ENCODE measurements around the gene KIF26B.

The KIF26B gene

DNA sequence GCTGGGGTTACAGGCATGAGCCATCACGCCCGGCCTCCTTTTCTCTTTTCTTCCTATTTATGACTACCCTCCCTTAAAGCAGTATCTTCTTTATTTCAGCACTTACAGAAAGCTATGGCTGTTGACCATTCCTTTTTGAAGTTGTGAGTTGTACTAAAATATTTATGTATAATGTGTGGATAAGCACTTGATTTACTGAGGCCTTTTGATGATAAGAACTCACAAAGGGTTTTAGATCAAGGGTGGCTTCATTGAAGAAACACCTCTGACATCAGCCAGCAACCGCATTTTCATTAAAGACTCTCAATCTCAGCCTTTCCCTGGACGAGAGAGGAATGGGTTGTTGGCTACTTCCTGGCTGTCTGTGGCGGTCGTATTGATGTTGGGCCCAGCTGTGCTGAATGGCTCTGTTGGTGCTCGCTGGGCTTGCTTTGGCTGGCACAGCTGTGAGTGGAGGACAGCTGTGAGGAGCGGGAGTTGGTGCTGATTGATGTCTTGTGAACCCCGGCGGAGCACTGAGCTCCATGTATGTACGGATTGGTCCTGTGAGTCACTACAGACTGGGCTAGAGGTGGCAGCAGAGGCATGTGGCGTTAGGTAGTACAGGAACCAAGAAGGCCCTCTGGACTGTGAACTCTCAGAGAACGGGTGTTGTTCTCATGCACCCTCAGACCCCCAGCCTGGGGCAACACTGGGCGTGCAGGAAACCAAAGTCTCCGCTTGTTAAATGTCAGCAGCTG is 208.8 kb downstream of the KIF26B start:
- no peak for DNase-seq

DNA sequence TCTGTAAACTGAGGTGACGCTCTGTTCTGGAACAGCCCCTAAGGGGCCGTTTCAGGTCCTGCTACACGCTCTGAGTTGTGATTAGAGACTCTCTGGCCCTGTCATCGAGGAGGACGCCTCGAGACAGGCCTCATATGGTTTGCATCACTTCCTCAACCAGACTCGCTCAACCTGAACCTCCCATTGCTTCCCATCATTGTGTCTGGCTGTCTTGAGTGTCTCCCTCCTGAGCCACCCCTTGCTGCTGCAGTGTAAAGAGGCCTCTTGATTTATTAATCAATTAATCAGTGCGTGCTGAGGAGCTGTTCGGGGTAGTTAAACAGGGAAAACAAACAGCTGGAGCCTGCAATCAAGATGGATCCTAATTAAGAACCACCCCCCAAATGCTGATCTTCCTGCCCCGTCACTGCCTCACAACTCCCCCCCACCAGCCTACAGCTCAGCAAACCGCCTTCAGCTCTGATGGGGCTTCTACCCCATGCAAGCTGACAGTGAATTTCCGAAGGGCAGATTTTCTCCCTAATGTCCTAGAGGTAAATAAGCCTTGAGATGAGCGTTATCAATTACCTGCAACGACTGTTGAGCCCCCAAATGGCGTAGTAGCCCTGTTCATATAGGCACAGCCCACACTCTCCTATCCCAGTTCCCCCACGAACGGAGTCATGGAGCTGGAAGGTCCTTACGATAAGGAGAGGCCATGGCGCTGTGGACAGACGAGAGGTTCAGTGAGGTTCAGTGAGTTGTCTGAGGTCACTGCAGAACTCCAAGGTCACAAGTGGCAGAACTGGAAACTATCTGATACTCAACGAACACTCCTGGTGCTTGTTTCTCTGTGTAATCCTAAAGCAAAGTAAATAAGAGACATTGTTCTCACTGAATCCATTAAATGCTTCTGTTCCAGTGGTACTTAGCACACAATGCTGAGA is 210.6 kb downstream of the KIF26B start:
- no peak for DNase-seq

DNA sequence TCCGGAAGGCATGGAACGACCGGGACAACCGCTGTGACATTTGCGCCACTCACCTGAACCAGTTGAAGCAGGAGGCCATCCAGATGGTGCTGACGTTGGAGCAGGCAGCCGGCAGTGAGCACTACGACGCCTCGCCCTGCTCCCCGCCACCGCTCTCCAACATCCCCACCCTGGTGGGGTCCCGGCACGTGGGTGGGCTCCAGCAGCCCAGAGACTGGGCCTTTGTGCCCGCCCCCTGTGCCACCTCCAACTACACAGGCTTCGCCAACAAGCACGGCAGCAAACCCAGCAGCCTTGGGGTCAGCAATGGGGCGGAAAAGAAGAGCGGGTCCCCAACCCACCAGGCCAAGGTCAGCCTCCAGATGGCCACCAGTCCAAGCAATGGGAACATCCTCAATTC is 212.1 kb downstream of the KIF26B start:
- no peak for DNase-seq

- DNase-seq, result no peak
Observed at GRCh38 chr1:245370175-245370825, 215.5 kb downstream of the KIF26B start.

GRCh38 chr1:245370905-245371581 is 216.3 kb downstream of the KIF26B start:
- no peak for DNase-seq

- DNase-seq, result no peak
Observed at GRCh38 chr1:245373131-245373530, 218.3 kb downstream of the KIF26B start.

DNA sequence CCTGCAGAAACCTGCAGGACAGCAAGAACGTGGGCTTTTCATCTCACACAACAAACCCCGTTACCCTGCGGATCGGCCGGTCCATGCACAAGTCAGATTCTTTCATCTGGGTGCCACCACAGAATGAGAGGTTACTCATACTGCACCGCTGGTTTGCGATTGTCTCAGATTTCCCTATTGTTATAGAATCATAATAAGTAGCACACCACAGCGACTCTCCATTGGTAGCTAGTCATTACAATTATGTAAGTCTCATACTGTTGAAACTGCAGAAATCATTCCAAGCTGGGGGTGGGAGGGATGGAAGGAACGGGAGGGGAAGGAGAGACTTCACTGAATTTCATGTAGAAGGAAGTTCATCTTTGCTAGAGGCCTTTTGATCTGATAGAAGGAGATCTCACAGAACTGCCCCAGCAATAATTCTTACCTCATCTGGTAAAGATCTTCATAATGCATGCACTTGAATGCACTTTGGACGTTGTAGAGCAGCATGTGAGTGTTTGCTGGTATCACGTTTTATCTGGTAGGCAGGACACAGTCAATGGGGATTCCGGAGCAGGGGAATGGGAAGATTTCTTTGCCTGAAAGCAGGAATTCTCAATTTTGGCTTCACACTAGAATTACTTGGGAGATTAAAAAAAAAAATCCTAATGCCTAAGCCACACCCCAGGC is 221.1 kb downstream of the KIF26B start:
- DNase-seq, result no peak

DNA sequence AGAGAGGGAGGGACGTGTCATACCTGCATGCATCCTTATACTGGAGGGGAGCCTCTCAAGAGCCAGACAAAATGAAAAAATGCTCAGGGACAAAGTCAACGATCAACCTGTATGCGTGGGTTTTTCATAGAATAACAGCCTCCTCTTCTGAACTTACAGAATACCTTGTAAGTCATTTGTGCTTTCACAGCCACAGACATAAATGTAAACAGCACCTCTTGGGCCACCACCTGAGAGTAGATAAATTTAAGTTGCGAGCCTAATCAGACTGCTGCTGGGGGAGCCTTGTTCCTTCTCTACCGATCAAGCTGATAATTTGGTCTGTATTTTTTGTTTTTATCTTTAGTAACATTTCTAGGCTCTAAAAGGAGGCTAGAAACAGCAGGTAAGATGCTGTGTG is 223.1 kb downstream of the KIF26B start:
- no peak for DNase-seq

DNA sequence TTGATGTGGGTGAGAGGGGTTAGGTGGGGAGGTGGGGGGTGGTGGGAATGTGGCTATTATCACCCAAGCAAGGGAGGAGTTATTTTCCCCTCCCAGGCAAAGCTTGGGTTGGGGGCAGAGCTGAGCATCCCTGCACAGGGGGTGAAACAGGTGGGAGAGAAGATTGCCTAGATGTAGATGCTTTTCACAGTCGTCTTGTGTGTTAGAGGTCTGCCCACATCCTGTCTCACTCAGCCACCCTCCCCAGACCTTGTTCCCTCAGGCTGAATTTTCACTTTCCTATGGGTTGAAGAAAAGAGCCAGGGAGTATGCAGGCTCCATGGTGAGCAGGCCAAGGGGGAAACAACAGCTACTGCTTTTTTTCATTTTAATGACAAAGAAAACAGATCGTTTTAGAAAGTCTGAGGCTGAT is 223.5 kb downstream of the KIF26B start:
- peak in 1 of 2 donors; percentile 4 for DNase-seq

- DNase-seq, result no peak
Observed at GRCh38 chr1:245378745-245379144, 224.0 kb downstream of the KIF26B start.

DNA sequence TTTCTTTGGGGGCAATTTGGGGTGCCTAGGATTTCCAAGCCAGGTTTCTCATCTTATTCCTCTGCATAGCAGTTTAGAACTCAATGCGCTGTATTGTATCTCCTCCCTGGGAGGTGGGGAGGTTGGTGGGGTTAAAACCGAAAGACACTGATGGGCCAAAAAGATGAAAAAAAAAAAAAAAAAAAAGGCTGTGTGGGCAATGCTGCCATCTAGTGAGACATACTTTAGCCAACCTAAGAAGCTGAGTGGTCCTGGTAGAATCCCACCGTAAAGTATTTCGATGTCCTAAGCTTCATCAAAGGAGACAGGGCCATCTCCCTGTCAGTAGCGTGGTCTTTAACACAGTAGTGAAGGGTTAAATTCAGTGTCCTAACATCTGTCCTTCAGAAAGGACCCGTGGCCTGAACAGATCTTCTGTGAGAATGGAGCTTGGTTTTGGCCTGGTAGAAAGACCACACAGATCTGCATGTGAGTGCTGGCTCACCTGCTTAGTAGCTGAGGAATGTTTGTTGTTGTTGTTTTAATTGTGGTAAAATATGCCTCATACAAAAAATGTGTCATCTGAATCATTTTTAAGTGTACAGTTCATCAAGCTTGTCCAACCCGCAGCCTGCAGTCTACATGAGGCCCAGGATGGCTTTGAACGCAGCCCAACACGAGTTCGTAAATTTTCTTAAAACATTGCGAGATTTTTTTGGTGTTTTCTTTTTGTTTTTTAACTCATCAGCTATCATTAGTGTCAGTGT is 226.2 kb downstream of the KIF26B start:
- no peak for DNase-seq

GRCh38 chr1:245382981-245383380 is 228.2 kb downstream of the KIF26B start:
- no peak for DNase-seq

DNA sequence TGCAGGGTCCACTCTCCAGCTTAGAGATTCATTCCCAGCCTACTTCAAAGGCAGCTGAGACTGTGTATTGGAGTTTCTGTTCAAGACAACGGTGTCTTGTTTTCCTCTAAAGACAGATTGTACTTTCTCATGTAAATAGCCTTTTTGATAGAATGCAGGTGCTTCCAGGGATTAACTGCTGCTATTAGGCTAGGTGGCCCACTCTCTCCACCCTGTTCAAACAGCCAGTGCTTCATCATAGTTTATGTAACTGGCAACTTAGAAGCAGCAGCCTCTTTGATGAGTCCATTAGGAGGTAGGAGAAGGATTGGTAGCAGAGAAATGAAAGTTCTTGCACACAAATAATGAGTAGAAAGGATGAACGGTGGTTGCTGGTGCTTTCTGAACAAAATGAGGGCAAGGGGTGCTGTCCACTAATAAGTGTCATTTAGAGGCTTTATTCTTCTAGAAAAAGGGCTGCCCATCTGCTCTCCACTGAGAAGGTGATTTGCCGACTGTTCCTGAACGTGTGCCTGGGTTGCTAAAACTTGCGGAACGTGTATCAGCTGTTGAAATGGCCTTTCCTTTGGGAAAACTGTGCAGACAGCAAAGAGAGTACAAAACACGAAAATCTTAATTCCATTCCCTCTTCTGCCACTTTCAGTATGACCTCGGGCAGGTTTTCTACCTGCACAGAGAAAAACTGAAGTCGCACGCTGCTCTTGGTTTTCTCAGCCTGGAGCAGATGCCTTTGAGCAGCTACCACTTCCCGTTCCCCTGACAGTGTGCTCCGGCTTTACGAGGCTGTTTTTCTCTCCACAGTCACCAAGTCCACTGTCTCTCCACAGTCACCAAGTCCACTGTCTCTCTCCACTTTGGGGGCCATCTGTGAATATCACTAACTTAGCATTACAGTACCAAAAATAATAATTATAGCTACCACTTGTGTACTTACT is 228.9 kb downstream of the KIF26B start:
- no peak for DNase-seq

DNA sequence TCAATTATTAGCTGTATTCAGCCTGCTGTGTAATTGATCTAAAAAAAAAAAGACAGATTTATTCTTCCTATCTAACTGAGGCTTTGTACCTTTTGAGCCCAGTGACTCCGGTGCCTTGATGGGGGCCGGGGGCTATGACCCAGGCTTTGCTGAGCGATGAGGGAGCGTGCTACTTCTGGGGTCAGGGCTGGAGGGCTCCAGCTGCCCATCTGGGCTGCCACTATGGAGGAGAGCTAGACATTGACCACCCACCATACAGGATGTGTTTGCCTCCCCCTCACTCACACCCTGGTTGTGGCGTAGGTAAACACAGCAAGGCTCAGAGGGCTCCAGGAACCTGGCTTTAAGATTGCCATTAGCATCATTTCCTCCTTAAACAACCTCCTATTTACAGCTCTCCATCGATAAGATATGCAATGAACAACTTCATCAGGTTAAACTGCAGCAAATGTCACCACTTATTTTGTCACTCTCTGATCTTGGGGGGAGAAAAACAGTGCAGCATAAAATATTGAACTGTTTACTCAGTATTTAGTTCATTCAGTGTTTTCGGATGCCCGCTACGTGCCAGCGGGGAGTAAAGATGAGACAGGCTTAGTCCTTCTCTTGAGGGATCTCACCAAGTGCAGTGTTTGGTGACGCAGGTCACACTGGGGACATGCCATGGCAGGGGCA is 231.6 kb downstream of the KIF26B start:
- no peak for DNase-seq

DNA sequence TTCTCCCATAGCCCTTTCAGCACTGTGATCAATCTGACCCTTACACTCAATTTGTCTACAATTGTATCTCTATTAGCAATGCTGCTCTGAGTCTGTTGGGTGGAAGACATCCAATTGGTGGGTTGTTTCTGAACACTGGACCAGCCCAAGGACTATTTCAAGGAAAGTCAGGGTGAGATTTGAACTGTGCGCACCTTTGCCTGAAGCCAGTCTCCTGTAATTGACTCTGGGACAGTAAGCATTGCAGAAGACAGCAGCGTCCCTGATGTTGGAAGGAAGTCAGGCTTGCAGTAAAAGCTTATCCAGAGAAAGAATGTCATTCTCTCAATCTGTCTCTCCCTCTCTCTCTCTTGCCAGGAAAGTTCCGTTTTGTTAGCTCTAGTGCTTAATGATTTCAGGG is 233.9 kb downstream of the KIF26B start:
- DNase-seq, result no peak

DNA sequence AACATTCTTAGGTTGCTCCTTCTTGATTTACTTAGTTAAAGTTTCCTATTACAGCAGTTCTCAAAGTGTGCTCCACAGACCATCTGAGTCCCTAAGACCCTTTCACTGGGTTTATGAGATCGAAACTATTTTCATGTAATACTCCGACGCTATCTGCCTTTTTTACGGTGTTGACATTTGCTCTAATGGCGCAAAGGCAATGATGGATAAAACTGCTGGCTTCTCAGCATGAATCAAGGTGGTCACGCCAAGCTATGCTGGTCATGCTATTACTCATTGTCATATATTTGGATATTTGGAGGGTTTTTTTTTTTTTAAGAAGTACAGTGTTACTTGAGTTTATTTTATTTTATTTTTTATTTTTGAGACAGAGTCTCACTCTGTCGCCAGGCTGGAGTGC is 235.1 kb downstream of the KIF26B start:
- no peak for DNase-seq

GRCh38 chr1:245390975-245391374 is 236.2 kb downstream of the KIF26B start:
- DNase-seq, result no peak

- no peak for DNase-seq
Observed at GRCh38 chr1:245393694-245394093, 238.9 kb downstream of the KIF26B start.

GRCh38 chr1:245395680-245396079 is 240.9 kb downstream of the KIF26B start:
- no peak for DNase-seq

GRCh38 chr1:245396615-245397014 is 241.8 kb downstream of the KIF26B start:
- no peak for DNase-seq
